SJCRH30 (cell line): ENCODE measurements around the gene STXBP5. TPM values are rescaled to one million over a fixed set of nuclear protein-coding genes. Genes with fewer than 3 reads are reported as not detected.

Experiments used
- DNase-seq, 2 experiments: peaks; one replicate each; pipeline ENCODE4 v3.0.0-alpha.2; 2015 to 2020
- H3K27ac ChIP-seq: fragments of 250-450 bp; sonication (Bioruptor Pico); 2 replicates; pipeline ENCODE4 v1.5.1; 2020; ENCODE audit warnings: mild to moderate bottlenecking, moderate library complexity
- H3K27me3 ChIP-seq: fragments of 250-450 bp; sonication (Bioruptor Pico); 2 replicates; pipeline ENCODE4 v1.5.1; 2020; ENCODE audit warnings: mild to moderate bottlenecking, moderate library complexity
- H3K36me3 ChIP-seq: fragments of 250-450 bp; sonication (Bioruptor Pico); 2 replicates; pipeline ENCODE4 v1.5.1; 2020; ENCODE audit warnings: mild to moderate bottlenecking, moderate library complexity
- H3K4me1 ChIP-seq: fragments of 250-450 bp; sonication (Bioruptor Pico); 2 replicates; pipeline ENCODE4 v1.5.1; 2020; ENCODE audit warnings: mild to moderate bottlenecking, moderate library complexity
- H3K4me3 ChIP-seq: fragments of 250-450 bp; sonication (Bioruptor Pico); 2 replicates; pipeline ENCODE4 v1.5.1; 2020; ENCODE audit warnings: mild to moderate bottlenecking, moderate library complexity
- H3K9me3 ChIP-seq: fragments of 250-450 bp; sonication (Bioruptor Pico); replicated peaks from 2 replicates; pipeline ENCODE4 v1.5.1; 2020; ENCODE audit warnings: mild to moderate bottlenecking, moderate library complexity
- total RNA-seq: library from RNA; depleted of rRNA; stranded (reverse); fragments of >200 nt; shearing (Covaris generic); gene quantifications from 2 replicates; pipeline ENCODE4 v1.2.3, GENCODE V29; 2014

The STXBP5 gene
- total RNA-seq, 1 experiment from 2014 or later, result 33.4 TPM

- H3K27ac ChIP-seq, result no peak overlapping the region
- no peaks in the 10 kb centered on the region for H3K27me3 ChIP-seq
- H3K9me3 ChIP-seq, result no peaks in the 10 kb centered on the region
- H3K4me1 ChIP-seq, result peaks cover 9% of the 10 kb centered on the region
- peaks cover 47% of the 10 kb centered on the region for H3K36me3 ChIP-seq
- H3K4me3 ChIP-seq, result no peak overlapping the region
- DNase-seq, result no peak
Measured at GRCh38 chr6:147211349-147211748, 7.1 kb downstream of the STXBP5 start.

- Histone ChIP-seq H3K27ac (no peak overlapping the region), H3K36me3 (peaks cover 47% of the 10 kb centered on the region), H3K27me3 (no peaks in the 10 kb centered on the region), H3K9me3 (no peaks in the 10 kb centered on the region), H3K4me1 (peaks cover 9% of the 10 kb centered on the region), H3K4me3 (no peak overlapping the region)
- DNase-seq, result no peak
Measured at GRCh38 chr6:147211831-147212230, 7.6 kb downstream of the STXBP5 start.

- peaks cover 47% of the 10 kb centered on the region for H3K36me3 ChIP-seq
- H3K27me3 ChIP-seq, result no peaks in the 10 kb centered on the region
- DNase-seq, result no peak
- H3K27ac ChIP-seq, result no peak overlapping the region
- no peak overlapping the region for H3K4me3 ChIP-seq
- no peaks in the 10 kb centered on the region for H3K9me3 ChIP-seq
- peaks cover 9% of the 10 kb centered on the region for H3K4me1 ChIP-seq
Measured at GRCh38 chr6:147212622-147213021, 8.4 kb downstream of the STXBP5 start.

- no peaks in the 10 kb centered on the region for H3K27me3 ChIP-seq
- no peak overlapping the region for H3K27ac ChIP-seq
- no peak overlapping the region for H3K4me3 ChIP-seq
- no peak for DNase-seq
- no peaks in the 10 kb centered on the region for H3K4me1 ChIP-seq
- H3K9me3 ChIP-seq, result no peaks in the 10 kb centered on the region
- H3K36me3 ChIP-seq, result peaks cover 43% of the 10 kb centered on the region
Measured at GRCh38 chr6:147213772-147214171, 9.6 kb downstream of the STXBP5 start.

- Histone ChIP-seq H3K36me3 (peaks cover 40% of the 10 kb centered on the region), H3K9me3 (no peaks in the 10 kb centered on the region), H3K4me1 (no peaks in the 10 kb centered on the region), H3K27ac (no peak overlapping the region), H3K27me3 (no peaks in the 10 kb centered on the region), H3K4me3 (no peak overlapping the region)
- no peak for DNase-seq
Measured at GRCh38 chr6:147214248-147215227, 10.3 kb downstream of the STXBP5 start.

- Histone ChIP-seq H3K27me3 (no peaks in the 10 kb centered on the region), H3K4me3 (no peak overlapping the region), H3K9me3 (no peaks in the 10 kb centered on the region), H3K4me1 (no peaks in the 10 kb centered on the region), H3K27ac (no peak overlapping the region), H3K36me3 (peaks cover 55% of the 10 kb centered on the region)
- no peak for DNase-seq
Measured at GRCh38 chr6:147216915-147217314, 12.7 kb downstream of the STXBP5 start.

GRCh38 chr6:147217840-147218404 lies 13.7 kb downstream of the STXBP5 start:
- no peaks in the 10 kb centered on the region for H3K27me3 ChIP-seq
- H3K36me3 ChIP-seq, result peaks cover 54% of the 10 kb centered on the region
- peaks cover 2% of the 10 kb centered on the region; the same call in 1 of the 2 replicates for H3K9me3 ChIP-seq
- DNase-seq, result no peak
- H3K4me3 ChIP-seq, result no peak overlapping the region
- H3K27ac ChIP-seq, result no peak overlapping the region
- H3K4me1 ChIP-seq, result no peaks in the 10 kb centered on the region

GRCh38 chr6:147218797-147219196 lies 14.6 kb downstream of the STXBP5 start:
- H3K27ac ChIP-seq, result no peak overlapping the region
- no peaks in the 10 kb centered on the region for H3K4me1 ChIP-seq
- no peak for DNase-seq
- H3K9me3 ChIP-seq, result peaks cover 4% of the 10 kb centered on the region; the same call in 1 of the 2 replicates
- no peak overlapping the region for H3K4me3 ChIP-seq
- H3K36me3 ChIP-seq, result peaks cover 58% of the 10 kb centered on the region
- no peaks in the 10 kb centered on the region for H3K27me3 ChIP-seq

GRCh38 chr6:147219463-147219862 lies 15.2 kb downstream of the STXBP5 start:
- H3K4me1 ChIP-seq, result no peaks in the 10 kb centered on the region
- H3K36me3 ChIP-seq, result peaks cover 58% of the 10 kb centered on the region
- H3K27ac ChIP-seq, result no peak overlapping the region
- DNase-seq, result no peak
- no peak overlapping the region for H3K4me3 ChIP-seq
- H3K27me3 ChIP-seq, result no peaks in the 10 kb centered on the region
- peaks cover 4% of the 10 kb centered on the region; the same call in 1 of the 2 replicates for H3K9me3 ChIP-seq

GRCh38 chr6:147220345-147220744 lies 16.1 kb downstream of the STXBP5 start:
- H3K27me3 ChIP-seq, result no peaks in the 10 kb centered on the region
- H3K4me3 ChIP-seq, result no peak overlapping the region
- DNase-seq, result no peak
- no peaks in the 10 kb centered on the region for H3K4me1 ChIP-seq
- peaks cover 4% of the 10 kb centered on the region; the same call in 1 of the 2 replicates for H3K9me3 ChIP-seq
- peaks cover 58% of the 10 kb centered on the region for H3K36me3 ChIP-seq
- H3K27ac ChIP-seq, result no peak overlapping the region

- DNase-seq, result no peak
- H3K9me3 ChIP-seq, result peaks cover 4% of the 10 kb centered on the region; the same call in 1 of the 2 replicates
- H3K27ac ChIP-seq, result no peak overlapping the region
- peaks cover 65% of the 10 kb centered on the region for H3K36me3 ChIP-seq
- H3K4me3 ChIP-seq, result no peak overlapping the region
- no peaks in the 10 kb centered on the region for H3K27me3 ChIP-seq
- H3K4me1 ChIP-seq, result no peaks in the 10 kb centered on the region
Measured at GRCh38 chr6:147221739-147222138, 17.5 kb downstream of the STXBP5 start.

- H3K27ac ChIP-seq, result no peak overlapping the region
- DNase-seq, result no peak
Measured at GRCh38 chr6:147222160-147222838, 18.1 kb downstream of the STXBP5 start.

GRCh38 chr6:147223736-147224135 lies 19.5 kb downstream of the STXBP5 start:
- H3K27me3 ChIP-seq, result no peaks in the 10 kb centered on the region
- peaks cover 62% of the 10 kb centered on the region for H3K36me3 ChIP-seq
- H3K9me3 ChIP-seq, result peaks cover 4% of the 10 kb centered on the region; the same call in 1 of the 2 replicates
- no peaks in the 10 kb centered on the region for H3K4me1 ChIP-seq
- no peak overlapping the region for H3K4me3 ChIP-seq
- no peak overlapping the region for H3K27ac ChIP-seq
- DNase-seq, result no peak

More at GRCh38 chr6:147222160-147222838, 18.1 kb downstream of the STXBP5 start:
- H3K4me3 ChIP-seq, result no peak overlapping the region
- H3K27me3 ChIP-seq, result no peaks in the 10 kb centered on the region
- H3K4me1 ChIP-seq, result no peaks in the 10 kb centered on the region
- peaks cover 65% of the 10 kb centered on the region for H3K36me3 ChIP-seq
- H3K9me3 ChIP-seq, result peaks cover 4% of the 10 kb centered on the region; the same call in 1 of the 2 replicates

GRCh38 chr6:147226163-147226724 lies 22.0 kb downstream of the STXBP5 start:
- Histone ChIP-seq H3K9me3 (peaks cover 4% of the 10 kb centered on the region; the same call in 1 of the 2 replicates), H3K27me3 (no peaks in the 10 kb centered on the region)

More at GRCh38 chr6:147226163-147226724, 22.0 kb downstream of the STXBP5 start:
- Histone ChIP-seq H3K36me3 (peaks cover 52% of the 10 kb centered on the region), H3K4me1 (no peaks in the 10 kb centered on the region), H3K27ac (no peak overlapping the region), H3K4me3 (no peak overlapping the region)
- DNase-seq, result no peak
